Neural cell (in vitro differentiated cells): ENCODE measurements around the gene SPTBN1. TPM values are rescaled to one million over a fixed set of nuclear protein-coding genes. Genes with fewer than 3 reads are reported as not detected.

Experiments used
- H2AFZ ChIP-seq: fragments of 200-600, 300-800 bp; sonication (generic), shearing (Covaris generic); 2 replicates; pipeline ENCODE4 v1.6.0; 2014; ENCODE audit warnings: low read depth, mild to moderate bottlenecking, antibody characterized with exemption, low read length, moderate library complexity
- H3F3A ChIP-seq: fragments of 200-600 bp; shearing (Covaris generic); 2 replicates; pipeline ENCODE4 v1.6.1; 2016; ENCODE audit warnings: mild to moderate bottlenecking, moderate library complexity, mixed read lengths, antibody characterized with exemption, low read length; ENCODE audit not compliant: insufficient read depth, poor library complexity, severe bottlenecking
- H3K27ac ChIP-seq: fragments of 200-600, 300-800 bp; sonication (generic), shearing (Covaris generic); 2 replicates; pipeline ENCODE4 v1.5.1; 2014; ENCODE audit warnings: mild to moderate bottlenecking, low read length, moderate library complexity
- H3K27me3 ChIP-seq: fragments of 300-800, 200-600 bp; sonication (generic), shearing (Covaris generic); 2 replicates; pipeline ENCODE4 v1.6.0; 2014; ENCODE audit warnings: mild to moderate bottlenecking, low read depth, low read length, moderate library complexity; ENCODE audit not compliant: insufficient read depth
- H3K36me3 ChIP-seq: fragments of 300-800, 200-600 bp; sonication (generic), shearing (Covaris generic); 2 replicates; pipeline ENCODE4 v1.5.1; 2014; ENCODE audit warnings: mild to moderate bottlenecking, antibody characterized with exemption, low read length, moderate library complexity; ENCODE audit not compliant: insufficient read depth
- H3K4me2 ChIP-seq: fragments of 300-800, 200-600 bp; sonication (generic), shearing (Covaris generic); 2 replicates; pipeline ENCODE4 v1.6.0; 2014; ENCODE audit warnings: mild to moderate bottlenecking, low read length
- H3K4me3 ChIP-seq: fragments of 300-800, 200-600 bp; sonication (generic), shearing (Covaris generic); 2 replicates; pipeline ENCODE4 v1.5.1; 2014; ENCODE audit warnings: mild to moderate bottlenecking, low read length, moderate library complexity
- H3K79me2 ChIP-seq: fragments of 200-600 bp; shearing (Covaris generic); replicated peaks from 2 replicates; pipeline ENCODE4 v1.6.0; 2014; ENCODE audit warnings: mild to moderate bottlenecking, low read length, moderate library complexity; ENCODE audit not compliant: insufficient read depth
- H3K9ac ChIP-seq: fragments of 300-800, 200-600 bp; sonication (generic), shearing (Covaris generic); 2 replicates; pipeline ENCODE4 v1.6.1; 2016; ENCODE audit warnings: mild to moderate bottlenecking, low read length, mixed read lengths
- H3K9me2 ChIP-seq: fragments of 200-600 bp; shearing (Covaris generic); 2 replicates; pipeline ENCODE4 v1.6.1; 2016; ENCODE audit warnings: mild to moderate bottlenecking, low read length, mixed read lengths; ENCODE audit not compliant: insufficient read depth
- H3K9me3 ChIP-seq: fragments of 200-600, 300-800 bp; sonication (generic), shearing (Covaris generic); 2 replicates; pipeline ENCODE4 v1.6.1; 2016; ENCODE audit warnings: mild to moderate bottlenecking, mixed run types, low read length, moderate library complexity, mixed read lengths
- H4K20me1 ChIP-seq: fragments of 200-600 bp; shearing (Covaris generic); 2 replicates; pipeline ENCODE4 v1.6.1; 2016; ENCODE audit warnings: mild to moderate bottlenecking, mixed run types; ENCODE audit not compliant: insufficient read depth
- CTCF ChIP-seq: fragments of 450-650 bp; IDR thresholded peaks from 2 replicates; pipeline ENCODE4 v1.5.1; 2014; ENCODE audit warnings: antibody characterized with exemption, mild to moderate bottlenecking, moderate library complexity; ENCODE audit not compliant: poor library complexity, severe bottlenecking
- EP300 ChIP-seq: fragments of 450-650 bp; conservative IDR thresholded peaks from 2 replicates; pipeline ENCODE4 v1.6.1; 2014; ENCODE audit warnings: antibody characterized with exemption, mild to moderate bottlenecking, moderate library complexity; ENCODE audit not compliant: poor library complexity, severe bottlenecking
- EZH2 ChIP-seq: fragments of 200-600, 300-800 bp; shearing (Covaris generic), sonication (generic); IDR thresholded peaks from 2 replicates; pipeline ENCODE4 v1.6.1; 2014; ENCODE audit warnings: antibody characterized with exemption, low read length, borderline replicate concordance, mild to moderate bottlenecking; ENCODE audit not compliant: insufficient read depth, poor library complexity, severe bottlenecking
- MXI1 ChIP-seq: fragments of 450-650 bp; conservative IDR thresholded peaks from 2 replicates; pipeline ENCODE4 v1.6.1; 2014; ENCODE audit warnings: antibody characterized with exemption, mild to moderate bottlenecking; ENCODE audit not compliant: poor library complexity, severe bottlenecking
- POLR2AphosphoS5 ChIP-seq: IDR thresholded peaks from 2 replicates; pipeline ENCODE4 v1.6.1; 2012
- RAD21 ChIP-seq: fragments of 450-650 bp; conservative IDR thresholded peaks from 2 replicates; pipeline ENCODE4 v1.6.1; 2014; ENCODE audit warnings: antibody characterized with exemption, mild to moderate bottlenecking, moderate library complexity
- REST ChIP-seq: IDR thresholded peaks from 2 replicates; pipeline ENCODE4 v1.6.1; 2012; ENCODE audit warnings: borderline replicate concordance
- SMC3 ChIP-seq: fragments of 450-650 bp; conservative IDR thresholded peaks from 2 replicates; pipeline ENCODE4 v1.6.1; 2014; ENCODE audit warnings: antibody characterized with exemption, mild to moderate bottlenecking, moderate library complexity; ENCODE audit not compliant: poor library complexity
- TAF1 ChIP-seq: IDR thresholded peaks from 2 replicates; pipeline ENCODE4 v1.6.1; 2012; ENCODE audit warnings: low read depth
- polyA plus RNA-seq: library from polyadenylated mRNA; depleted of rRNA; stranded (reverse); fragments of >200 nt; gene quantifications from 2 replicates; pipeline ENCODE4 v1.2.3, GENCODE V29; 2014

SPTBN1 gene
- polyA plus RNA-seq, 1 donor from 2014 or later = 92.1 TPM

- no peaks in the 10 kb centered on the region for H3K27me3 ChIP-seq
- no peak overlapping the region for H2AFZ ChIP-seq
- H3K4me3 ChIP-seq = no peak overlapping the region
- no peak for TF ChIP-seq MXI1
- TF ChIP-seq RAD21 = no peak
- no peak for TF ChIP-seq EZH2
- TF ChIP-seq SMC3 = no peak
- TF ChIP-seq POLR2AphosphoS5 = no peak
- no peak for TF ChIP-seq EP300
- TF ChIP-seq REST = no peak
- TF ChIP-seq CTCF = no peak
- TF ChIP-seq TAF1 = no peak
- no peaks in the 10 kb centered on the region for H3K9me2 ChIP-seq
- H3K36me3 ChIP-seq = no peaks in the 10 kb centered on the region
- no peak overlapping the region for H3K27ac ChIP-seq
- no peaks in the 10 kb centered on the region for H3K79me2 ChIP-seq
- H3K9me3 ChIP-seq = no peaks in the 10 kb centered on the region
- H4K20me1 ChIP-seq = no peaks in the 10 kb centered on the region
- no peak overlapping the region for H3K9ac ChIP-seq
- H3F3A ChIP-seq = no peaks in the 10 kb centered on the region
- H3K4me2 ChIP-seq = no peak overlapping the region
Measured at GRCh38 chr2:54699665-54700064, 243.5 kb downstream of the SPTBN1 start.

- no peaks in the 10 kb centered on the region for H3K79me2 ChIP-seq
- H3K9me3 ChIP-seq = no peaks in the 10 kb centered on the region
- H3F3A ChIP-seq = no peaks in the 10 kb centered on the region
- H3K36me3 ChIP-seq = no peaks in the 10 kb centered on the region
- H3K9ac ChIP-seq = no peak overlapping the region
- H2AFZ ChIP-seq = no peak overlapping the region
- no peak for TF ChIP-seq EZH2
- TF ChIP-seq TAF1 = no peak
- TF ChIP-seq POLR2AphosphoS5 = no peak
- no peaks in the 10 kb centered on the region for H4K20me1 ChIP-seq
- H3K27ac ChIP-seq = no peak overlapping the region
- H3K9me2 ChIP-seq = no peaks in the 10 kb centered on the region
- no peaks in the 10 kb centered on the region for H3K27me3 ChIP-seq
- no peak overlapping the region for H3K4me3 ChIP-seq
- H3K4me2 ChIP-seq = no peak overlapping the region
Measured at GRCh38 chr2:54701029-54701428, 244.9 kb downstream of the SPTBN1 start.

GRCh38 chr2:54704238-54704637 is 248.1 kb downstream of the SPTBN1 start:
- H2AFZ ChIP-seq = no peak overlapping the region
- H3K36me3 ChIP-seq = no peaks in the 10 kb centered on the region
- no peaks in the 10 kb centered on the region for H3K9me3 ChIP-seq
- H3K79me2 ChIP-seq = no peaks in the 10 kb centered on the region
- H3K27me3 ChIP-seq = peaks cover 9% of the 10 kb centered on the region
- H3K9me2 ChIP-seq = no peaks in the 10 kb centered on the region
- H3K27ac ChIP-seq = no peak overlapping the region
- H3F3A ChIP-seq = no peaks in the 10 kb centered on the region
- no peak overlapping the region for H3K4me3 ChIP-seq
- no peak overlapping the region for H3K9ac ChIP-seq
- no peak for TF ChIP-seq RAD21
- no peak for TF ChIP-seq TAF1
- TF ChIP-seq POLR2AphosphoS5 = no peak
- TF ChIP-seq REST = no peak
- no peak for TF ChIP-seq CTCF
- TF ChIP-seq EP300 = no peak
- TF ChIP-seq MXI1 = no peak
- no peak for TF ChIP-seq SMC3
- H4K20me1 ChIP-seq = no peaks in the 10 kb centered on the region
- no peak overlapping the region for H3K4me2 ChIP-seq
